HL-60 (cell line): ENCODE results near the gene RAI1.
A peak's percentile ranks its signal among the peaks of the same experiment; 100 is the strongest.

Source experiments
- DNase-seq, 2 experiments: peaks; one replicate each; pipeline ENCODE4 v3.0.0-alpha.2; 2010 to 2020; ENCODE audit warnings: low read depth in 1 of 2, low spot score in 1 of 2
- H3K27ac ChIP-seq: fragments of 250-450 bp; sonication (Bioruptor Pico); replicated peaks from 2 replicates; pipeline ENCODE4 v1.5.1; 2020; ENCODE audit warnings: mild to moderate bottlenecking, moderate library complexity
- H3K27me3 ChIP-seq: fragments of 250-450 bp; sonication (Bioruptor Pico); 2 replicates; pipeline ENCODE4 v1.5.1; 2021; ENCODE audit warnings: mild to moderate bottlenecking, moderate library complexity; ENCODE audit not compliant: insufficient read depth, poor library complexity, severe bottlenecking
- H3K4me3 ChIP-seq: replicated peaks from 2 replicates; pipeline ENCODE4 v1.5.1; 2011; ENCODE audit warnings: mild to moderate bottlenecking, control low read depth, low read length; ENCODE audit not compliant: insufficient read depth
- GABPA ChIP-seq: IDR thresholded peaks from 2 replicates; pipeline ENCODE4 v1.6.1; 2012; ENCODE audit warnings: low read depth
- POLR2AphosphoS5 ChIP-seq: IDR thresholded peaks from 2 replicates; pipeline ENCODE4 v1.6.1; 2012; ENCODE audit warnings: low read depth
- SPI1 ChIP-seq: IDR thresholded peaks from 2 replicates; pipeline ENCODE4 v1.6.1; 2012; ENCODE audit warnings: low read depth, mild to moderate bottlenecking, borderline replicate concordance
- TF ChIP-seq, protein P1 (sequence below): IDR thresholded peaks from 2 replicates; pipeline ENCODE4 v1.6.1; 2012; ENCODE audit warnings: low read depth; ENCODE audit not compliant: insufficient replicate concordance
- TF ChIP-seq, protein P2 (sequence below): IDR thresholded peaks from one replicate; pipeline ENCODE4 v1.5.1; 2011; ENCODE audit warnings: low read length, control low read depth, inconsistent platforms; ENCODE audit not compliant: insufficient read depth

The RAI1 gene

DNA sequence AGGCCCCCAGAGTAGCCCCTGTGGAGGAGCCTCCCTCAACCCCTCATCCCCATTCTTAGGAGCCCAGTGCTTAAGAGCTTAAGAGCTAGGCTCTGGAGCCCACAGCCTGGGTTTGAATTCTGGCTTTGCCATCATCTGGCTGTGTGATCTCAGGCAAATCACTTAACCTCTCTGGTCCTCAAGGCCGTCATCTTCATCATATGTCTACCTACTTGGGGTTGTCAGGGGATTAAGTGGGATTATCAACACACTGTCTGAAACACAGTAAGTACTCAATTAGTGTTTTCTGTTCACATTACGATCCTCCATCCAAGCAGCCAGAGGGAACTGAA, 150.7 kb downstream of the RAI1 start:
- TF ChIP-seq, protein P1, sequence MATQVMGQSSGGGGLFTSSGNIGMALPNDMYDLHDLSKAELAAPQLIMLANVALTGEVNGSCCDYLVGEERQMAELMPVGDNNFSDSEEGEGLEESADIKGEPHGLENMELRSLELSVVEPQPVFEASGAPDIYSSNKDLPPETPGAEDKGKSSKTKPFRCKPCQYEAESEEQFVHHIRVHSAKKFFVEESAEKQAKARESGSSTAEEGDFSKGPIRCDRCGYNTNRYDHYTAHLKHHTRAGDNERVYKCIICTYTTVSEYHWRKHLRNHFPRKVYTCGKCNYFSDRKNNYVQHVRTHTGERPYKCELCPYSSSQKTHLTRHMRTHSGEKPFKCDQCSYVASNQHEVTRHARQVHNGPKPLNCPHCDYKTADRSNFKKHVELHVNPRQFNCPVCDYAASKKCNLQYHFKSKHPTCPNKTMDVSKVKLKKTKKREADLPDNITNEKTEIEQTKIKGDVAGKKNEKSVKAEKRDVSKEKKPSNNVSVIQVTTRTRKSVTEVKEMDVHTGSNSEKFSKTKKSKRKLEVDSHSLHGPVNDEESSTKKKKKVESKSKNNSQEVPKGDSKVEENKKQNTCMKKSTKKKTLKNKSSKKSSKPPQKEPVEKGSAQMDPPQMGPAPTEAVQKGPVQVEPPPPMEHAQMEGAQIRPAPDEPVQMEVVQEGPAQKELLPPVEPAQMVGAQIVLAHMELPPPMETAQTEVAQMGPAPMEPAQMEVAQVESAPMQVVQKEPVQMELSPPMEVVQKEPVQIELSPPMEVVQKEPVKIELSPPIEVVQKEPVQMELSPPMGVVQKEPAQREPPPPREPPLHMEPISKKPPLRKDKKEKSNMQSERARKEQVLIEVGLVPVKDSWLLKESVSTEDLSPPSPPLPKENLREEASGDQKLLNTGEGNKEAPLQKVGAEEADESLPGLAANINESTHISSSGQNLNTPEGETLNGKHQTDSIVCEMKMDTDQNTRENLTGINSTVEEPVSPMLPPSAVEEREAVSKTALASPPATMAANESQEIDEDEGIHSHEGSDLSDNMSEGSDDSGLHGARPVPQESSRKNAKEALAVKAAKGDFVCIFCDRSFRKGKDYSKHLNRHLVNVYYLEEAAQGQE, result no peak
- no peak for TF ChIP-seq POLR2AphosphoS5
- TF ChIP-seq GABPA, result no peak
- TF ChIP-seq, protein P2, sequence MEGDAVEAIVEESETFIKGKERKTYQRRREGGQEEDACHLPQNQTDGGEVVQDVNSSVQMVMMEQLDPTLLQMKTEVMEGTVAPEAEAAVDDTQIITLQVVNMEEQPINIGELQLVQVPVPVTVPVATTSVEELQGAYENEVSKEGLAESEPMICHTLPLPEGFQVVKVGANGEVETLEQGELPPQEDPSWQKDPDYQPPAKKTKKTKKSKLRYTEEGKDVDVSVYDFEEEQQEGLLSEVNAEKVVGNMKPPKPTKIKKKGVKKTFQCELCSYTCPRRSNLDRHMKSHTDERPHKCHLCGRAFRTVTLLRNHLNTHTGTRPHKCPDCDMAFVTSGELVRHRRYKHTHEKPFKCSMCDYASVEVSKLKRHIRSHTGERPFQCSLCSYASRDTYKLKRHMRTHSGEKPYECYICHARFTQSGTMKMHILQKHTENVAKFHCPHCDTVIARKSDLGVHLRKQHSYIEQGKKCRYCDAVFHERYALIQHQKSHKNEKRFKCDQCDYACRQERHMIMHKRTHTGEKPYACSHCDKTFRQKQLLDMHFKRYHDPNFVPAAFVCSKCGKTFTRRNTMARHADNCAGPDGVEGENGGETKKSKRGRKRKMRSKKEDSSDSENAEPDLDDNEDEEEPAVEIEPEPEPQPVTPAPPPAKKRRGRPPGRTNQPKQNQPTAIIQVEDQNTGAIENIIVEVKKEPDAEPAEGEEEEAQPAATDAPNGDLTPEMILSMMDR, result no peak
- no peak for TF ChIP-seq SPI1
- Histone ChIP-seq H3K27me3 (no peaks in the 10 kb centered on the region), H3K27ac (no peak overlapping the region), H3K4me3 (no peak overlapping the region)
- no peak for DNase-seq

DNA sequence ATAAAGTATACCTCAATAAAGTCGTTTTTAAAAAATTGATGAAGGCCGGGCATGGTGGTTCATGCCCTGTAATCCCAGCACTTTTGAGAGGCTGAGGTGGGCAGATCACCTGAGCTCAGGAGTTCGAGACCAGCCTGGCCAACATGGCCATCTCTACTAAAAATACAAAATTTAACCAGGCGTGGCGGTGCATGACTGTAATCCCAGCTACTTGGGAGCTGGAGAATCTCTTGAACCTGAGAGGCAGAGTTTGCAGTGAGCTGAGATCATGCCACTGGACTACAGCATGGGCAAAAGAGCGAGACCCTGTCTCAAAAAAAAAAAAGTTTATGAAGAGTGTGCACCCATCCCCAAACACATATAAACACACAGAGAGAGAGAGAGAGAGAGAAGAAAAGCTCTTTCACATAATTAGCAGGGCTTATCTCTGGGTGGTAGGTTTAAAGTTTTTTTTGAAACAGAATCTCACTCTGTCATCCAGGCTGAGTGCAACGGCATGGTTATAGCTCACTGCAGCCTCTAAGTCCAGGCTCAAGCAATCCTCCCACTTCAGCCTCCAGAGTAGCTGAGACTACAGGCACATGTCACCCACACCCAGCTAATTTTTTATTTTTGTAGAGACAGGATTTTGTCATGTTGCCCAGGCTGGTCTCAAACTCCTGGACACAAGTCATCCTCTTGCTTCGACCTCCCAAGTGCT, 152.6 kb downstream of the RAI1 start:
- Histone ChIP-seq H3K4me3 (no peak overlapping the region), H3K27me3 (no peaks in the 10 kb centered on the region), H3K27ac (0 out of 2 replicates have a peak overlapping the region, but pooled peaks have one; percentile 7)
- DNase-seq, result no peak
- TF ChIP-seq SPI1 (no peak), POLR2AphosphoS5 (no peak), GABPA (no peak)
- TF ChIP-seq, protein P1, result no peak
- TF ChIP-seq, protein P2, result no peak

DNA sequence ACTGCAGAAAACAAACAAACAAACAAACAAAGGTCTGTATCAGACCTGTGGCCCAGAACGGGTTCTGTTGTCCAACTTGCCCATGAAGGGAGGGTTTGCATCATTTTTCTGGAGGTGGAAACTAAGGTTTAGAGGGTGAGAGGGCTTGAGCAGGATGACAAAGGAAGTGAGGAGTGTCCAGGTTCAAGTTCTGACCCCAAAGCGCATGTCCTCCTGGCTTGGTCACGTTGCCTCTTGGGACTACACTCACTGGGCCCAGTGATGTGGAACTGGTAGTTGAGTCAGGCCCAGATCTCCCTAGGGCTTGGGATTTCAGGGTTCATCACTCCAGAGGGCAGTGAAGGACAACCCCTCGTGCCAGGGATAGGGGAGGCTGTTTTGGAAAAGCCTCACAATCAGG, 153.7 kb downstream of the RAI1 start:
- Histone ChIP-seq H3K27me3 (no peaks in the 10 kb centered on the region), H3K4me3 (no peak overlapping the region), H3K27ac (no peak overlapping the region)
- TF ChIP-seq GABPA, result no peak
- no peak for TF ChIP-seq POLR2AphosphoS5
- TF ChIP-seq, protein P2, result no peak
- TF ChIP-seq, protein P1, result no peak
- TF ChIP-seq SPI1, result no peak
- DNase-seq, result no peak
